Colon (tissue), 2 donors: ENCODE data around the gene SLC22A23.

Source experiments
- FAIRE-seq: peaks from 2 replicates; lab custom pipeline; 2012; peaks lifted over from hg19 to GRCh38; lab: Jason Lieb, UNC
- donor health status: control.
- donor health status: control.

SLC22A23 gene, protein sequence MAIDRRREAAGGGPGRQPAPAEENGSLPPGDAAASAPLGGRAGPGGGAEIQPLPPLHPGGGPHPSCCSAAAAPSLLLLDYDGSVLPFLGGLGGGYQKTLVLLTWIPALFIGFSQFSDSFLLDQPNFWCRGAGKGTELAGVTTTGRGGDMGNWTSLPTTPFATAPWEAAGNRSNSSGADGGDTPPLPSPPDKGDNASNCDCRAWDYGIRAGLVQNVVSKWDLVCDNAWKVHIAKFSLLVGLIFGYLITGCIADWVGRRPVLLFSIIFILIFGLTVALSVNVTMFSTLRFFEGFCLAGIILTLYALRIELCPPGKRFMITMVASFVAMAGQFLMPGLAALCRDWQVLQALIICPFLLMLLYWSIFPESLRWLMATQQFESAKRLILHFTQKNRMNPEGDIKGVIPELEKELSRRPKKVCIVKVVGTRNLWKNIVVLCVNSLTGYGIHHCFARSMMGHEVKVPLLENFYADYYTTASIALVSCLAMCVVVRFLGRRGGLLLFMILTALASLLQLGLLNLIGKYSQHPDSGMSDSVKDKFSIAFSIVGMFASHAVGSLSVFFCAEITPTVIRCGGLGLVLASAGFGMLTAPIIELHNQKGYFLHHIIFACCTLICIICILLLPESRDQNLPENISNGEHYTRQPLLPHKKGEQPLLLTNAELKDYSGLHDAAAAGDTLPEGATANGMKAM

DNA sequence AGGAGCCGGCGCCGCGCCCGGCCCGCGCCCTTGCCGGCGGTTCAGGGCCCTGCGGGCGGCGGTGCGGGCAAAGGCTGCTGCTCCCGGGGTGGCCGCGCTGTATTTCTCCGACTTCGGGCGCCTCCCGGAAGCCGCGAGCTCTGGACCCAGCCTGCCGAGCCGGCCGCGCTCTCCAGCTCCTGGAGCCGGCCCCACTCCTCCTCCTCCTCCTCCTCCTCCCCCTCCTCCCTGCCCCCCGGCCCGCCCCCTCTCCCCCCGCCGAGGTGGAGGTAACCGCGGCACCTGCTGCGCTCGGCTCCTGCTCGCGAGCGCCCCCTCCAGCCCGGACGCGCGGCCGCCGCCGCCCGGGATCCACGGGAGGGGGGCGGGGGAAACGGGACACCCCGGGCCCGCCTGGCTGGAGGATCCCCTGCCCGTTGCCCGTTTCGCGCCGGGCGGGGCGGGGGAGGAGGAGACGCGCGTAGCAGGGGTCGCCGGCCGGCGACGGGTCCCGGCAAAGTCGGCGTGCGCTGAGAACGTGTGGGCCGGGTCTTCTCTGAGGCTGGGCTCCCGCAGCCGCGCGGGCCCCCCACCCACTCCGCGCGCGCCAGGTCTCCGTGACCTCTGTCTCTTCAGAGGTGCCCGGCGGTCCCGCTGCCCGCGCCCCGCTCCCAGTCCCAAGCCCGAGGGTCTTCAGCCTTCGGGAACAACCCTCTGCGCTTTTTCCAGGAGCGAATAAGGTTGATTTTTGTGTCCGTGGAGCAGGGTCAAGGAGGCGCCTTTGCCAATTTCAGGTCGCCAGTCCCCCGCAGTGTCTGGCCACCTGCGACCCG, at the start of gene SLC22A23:
Gene SLC22A23 (minus strand): TSS at position 153 of the 812 bp plus-strand sequence. CDS start 491 bp downstream, outside the sequence.
- FAIRE-seq: no peak

DNA sequence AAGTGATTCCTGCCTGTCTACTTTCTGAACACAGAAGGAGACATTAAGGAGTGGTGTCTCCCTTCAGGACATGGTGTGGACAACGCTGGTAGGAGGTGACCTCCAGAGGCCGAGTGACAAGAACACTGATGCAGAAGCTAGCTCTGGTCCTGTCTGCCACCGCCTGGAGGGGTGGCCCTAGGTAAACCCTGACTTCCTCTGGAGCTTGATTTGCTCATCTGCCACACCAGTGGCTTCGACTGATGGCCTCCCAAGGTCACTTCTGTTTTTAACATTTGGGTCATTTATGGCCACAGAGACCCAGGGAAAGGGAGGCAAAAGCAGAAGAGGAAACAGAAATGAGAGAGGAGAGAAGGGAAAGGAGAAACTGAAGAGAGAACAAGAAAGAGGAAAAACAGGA, 49.4 kb upstream of the SLC22A23 start:
- FAIRE-seq: no peak

DNA sequence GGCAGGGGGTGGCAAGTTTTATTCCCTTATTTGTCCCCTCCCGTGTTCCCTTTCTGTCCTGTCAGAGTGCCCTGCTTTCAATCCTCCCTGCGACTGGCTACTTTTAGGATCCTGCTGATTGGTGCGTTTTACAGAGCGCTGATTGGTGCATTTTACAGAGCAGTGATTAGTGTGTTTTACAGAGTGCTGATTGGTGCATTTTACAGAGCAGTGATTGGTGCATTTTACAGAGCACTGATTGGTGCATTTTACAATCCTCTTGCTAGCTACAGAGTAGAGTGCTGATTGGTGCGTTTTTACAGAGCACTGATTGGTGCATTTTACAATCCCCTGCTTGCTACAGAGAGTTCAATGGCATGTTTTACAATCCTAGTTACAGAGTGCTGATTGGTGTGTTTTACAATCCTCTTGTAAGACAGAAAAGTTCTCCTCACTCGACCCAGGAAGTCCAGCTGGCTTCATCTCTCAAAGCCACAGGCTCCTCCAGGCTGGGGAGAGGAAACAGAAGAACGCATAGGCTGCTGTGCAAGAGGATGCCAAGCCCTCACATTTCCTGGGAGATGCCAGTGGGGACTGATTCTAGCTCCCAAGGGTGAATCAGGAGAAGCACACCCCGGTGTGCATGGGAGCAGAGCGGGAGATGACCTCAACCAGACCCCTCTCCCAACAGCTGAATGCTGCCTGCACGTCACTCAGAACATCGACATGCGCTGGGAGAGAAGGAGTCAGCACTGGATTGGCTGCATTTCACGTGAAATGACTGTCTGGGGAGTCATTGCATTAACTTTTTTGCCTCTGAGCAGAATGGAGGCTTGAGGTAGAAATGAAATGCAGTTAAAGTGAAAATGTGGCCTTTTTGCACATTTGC, 48.3 kb upstream of the SLC22A23 start:
- FAIRE-seq: no peak

DNA sequence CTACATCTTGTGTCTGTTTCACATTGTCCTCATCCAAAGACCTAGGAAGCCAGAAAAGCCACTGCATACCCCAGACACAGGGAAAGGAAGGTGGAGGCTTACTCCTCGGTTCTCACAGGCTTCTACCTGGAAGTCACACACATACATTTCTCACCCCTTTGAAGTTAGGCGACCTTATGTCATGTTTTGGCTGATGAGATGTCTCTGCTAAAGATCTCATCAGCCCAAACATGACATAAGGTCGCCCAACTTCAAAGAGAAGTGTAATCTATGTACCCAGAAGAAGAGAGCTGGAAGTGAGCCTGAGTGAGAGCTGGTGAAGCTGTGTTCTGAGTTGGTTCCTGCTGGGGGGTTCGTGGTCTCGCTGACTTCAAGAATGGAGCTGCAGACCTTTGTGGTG, 47.5 kb upstream of the SLC22A23 start:
- no peak for FAIRE-seq

DNA sequence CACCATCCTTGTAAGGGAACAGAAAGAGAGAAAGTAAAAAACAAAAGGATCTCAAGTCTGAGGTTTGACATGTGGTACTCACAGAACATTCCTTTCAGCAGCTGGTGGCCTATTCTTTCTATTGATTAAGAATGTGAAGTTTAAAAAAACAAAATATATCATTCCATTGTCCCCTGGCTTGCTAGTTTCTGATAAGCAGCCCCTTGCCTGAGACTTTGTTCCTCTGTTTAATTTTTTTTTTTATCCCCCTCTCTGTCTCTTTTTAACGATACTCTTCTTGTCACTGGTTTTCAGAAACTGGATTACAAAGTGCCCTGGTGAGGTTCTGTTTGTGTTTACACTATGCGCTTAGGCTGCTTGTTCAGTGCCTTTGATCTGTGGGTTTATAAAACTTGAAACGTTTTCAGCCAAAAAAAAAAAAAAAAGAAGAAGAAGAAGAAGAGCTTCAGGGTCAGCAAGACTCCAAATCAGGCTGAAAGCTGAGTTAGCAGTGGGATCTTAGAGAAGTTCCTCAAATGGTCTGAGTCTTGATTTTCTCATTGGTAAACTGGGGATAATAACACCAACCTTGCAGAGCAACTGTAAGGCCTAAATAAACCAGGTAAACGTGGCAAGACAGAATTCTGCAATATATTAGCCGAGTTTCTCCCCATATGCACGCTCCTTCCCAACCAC, 45.1 kb upstream of the SLC22A23 start:
- no peak for FAIRE-seq

DNA sequence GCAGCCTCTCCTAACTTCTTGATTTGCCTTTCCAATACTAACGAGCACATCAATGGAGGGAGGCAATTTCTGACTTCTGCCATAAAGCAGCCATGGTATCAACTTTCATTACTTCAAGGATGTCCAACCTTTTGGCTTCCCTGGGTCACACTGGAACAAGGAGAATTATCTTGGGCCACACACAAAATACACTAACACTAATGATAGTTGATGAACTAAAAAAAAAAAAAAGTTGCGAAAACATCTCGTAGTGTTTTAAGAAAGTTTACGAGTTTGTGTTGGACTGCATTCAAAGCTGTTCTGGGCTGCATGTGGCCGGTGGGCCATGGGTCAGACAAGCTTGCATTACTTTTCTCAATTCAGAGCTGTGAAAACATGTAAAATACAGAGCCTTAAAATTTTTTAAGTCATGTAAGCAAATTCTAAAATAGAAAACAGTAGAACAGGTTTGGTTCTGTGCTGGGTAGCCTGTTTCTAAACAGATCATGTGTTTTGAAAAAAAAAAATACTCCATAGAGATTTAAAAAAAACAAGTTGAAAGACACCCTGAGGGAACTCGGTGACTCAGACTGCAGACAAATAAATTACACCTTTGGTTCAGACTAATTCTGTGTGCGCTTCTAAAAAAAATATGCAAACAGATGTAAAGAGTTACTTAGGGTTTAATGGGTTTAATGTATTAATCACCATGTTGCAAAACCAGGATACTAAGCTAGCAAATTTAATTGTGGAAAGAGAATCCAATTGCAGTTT, 43.6 kb upstream of the SLC22A23 start:
- FAIRE-seq: no peak

DNA sequence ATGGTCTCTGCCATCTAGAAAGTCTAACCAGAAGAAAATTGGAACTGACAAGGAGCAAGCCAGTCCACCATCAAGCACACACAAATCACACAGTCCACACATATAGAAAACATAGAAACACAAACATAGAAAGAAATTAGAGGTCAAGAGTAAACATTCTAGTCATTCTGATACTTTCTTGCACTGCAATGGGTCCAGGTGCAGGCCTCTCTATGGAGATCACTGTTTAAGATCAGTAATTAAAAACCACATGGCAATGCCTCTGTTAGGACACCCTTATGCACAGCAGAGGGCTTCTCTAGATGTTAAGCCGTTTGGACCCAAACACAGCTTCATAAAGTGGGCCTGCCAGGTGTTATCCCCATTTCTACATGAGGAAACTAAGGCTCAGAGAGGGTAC, 42.8 kb upstream of the SLC22A23 start:
- FAIRE-seq: no peak

DNA sequence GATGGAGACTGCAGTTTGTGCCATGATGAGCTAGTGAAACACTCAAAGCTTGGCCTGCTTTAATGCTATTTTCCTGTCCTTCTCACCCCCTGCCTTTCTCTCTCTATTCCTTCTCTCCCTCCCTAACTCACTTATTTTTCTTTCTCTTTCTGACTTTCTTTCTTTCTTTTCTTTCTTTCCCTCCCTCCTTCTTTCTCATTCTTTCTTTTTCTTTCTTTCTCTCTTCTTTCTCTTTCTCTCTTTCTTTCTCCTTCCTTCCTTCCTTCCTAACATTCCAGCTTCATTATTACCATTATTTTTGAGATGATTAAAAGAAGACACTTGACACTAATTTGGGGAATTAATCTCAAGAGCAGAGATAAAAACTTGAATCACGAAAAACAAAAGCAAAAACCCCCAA, 39.5 kb upstream of the SLC22A23 start:
- no peak for FAIRE-seq

DNA sequence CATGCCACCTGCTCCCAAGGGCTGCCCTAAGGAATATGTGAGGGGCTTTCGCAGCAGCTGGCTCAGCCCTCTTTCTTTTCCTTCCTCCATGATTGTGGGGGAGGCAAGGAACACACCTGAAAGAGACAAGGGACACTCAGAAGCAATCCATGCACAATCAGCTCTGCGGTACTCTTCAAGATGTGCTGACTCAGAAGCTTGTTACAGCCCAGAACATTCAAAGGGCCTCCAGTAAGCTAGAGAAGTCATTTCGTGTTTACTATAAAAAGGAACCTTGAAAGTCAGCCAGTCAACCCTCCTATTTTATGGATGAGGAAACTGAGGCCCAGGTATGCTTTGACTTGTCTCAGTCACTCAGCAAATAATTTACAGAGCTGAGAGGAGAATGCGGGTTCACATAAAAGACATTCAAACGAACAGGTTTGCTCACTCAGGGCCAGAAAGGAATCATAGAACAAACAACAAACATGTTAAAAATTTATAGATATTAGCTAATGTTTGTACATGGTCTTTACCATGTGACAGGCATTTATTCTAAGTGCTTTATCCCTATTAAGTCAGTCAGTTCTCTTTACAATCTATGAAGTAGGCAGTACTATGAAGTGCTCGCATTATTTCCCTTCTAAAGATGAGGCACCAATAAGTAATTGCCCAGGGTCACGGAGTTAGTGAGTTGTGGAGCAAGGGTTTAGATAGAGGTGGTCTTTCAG, 37.7 kb upstream of the SLC22A23 start:
- FAIRE-seq: no peak

DNA sequence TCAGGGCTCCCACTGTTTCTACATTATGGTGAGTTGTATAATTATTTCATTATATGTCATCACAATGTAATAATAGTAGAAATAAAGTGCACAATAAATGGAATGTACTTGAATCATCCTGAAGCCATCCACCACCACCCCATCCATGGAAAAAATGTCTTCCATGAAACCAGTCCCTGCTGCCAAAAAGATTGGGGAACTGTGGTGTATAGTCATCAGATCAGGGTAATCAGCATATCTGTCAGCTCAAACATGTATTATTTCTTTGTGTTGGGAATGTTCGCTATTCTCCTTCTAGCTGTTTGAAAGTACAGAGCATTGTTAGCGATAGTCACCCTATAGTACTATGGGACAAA, 33.8 kb upstream of the SLC22A23 start:
- FAIRE-seq: no peak

DNA sequence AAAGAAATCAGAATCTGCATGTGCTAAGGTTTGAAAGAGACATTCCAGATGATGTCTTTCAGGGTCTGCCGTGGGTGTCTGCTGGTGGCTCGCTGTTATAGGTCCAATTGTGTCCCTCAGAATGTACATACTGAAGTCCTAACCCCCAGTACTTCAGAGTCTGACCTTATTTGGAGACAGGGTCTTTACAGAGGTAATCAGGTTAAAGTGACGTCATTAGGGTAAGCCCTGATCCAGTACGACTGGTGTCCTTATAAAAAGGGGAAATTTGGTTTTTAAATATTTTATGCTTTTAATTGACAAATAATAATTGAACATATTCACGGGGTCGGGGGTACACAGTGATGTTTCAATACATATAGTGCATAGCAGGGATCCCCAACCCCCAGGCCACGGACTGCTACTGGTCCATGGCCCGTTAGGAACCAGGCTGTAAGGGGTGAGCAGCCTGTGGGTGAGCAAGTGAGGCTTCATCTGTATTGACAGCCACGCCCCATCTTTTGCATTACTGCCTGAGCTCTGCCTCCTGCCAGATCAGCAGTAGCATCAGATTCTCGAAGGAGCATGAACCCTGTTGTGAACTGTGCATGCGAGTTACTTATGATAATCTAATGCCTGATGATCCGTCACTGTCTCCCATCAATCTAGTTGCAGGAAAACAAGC, 33.2 kb upstream of the SLC22A23 start:
- no peak for FAIRE-seq

DNA sequence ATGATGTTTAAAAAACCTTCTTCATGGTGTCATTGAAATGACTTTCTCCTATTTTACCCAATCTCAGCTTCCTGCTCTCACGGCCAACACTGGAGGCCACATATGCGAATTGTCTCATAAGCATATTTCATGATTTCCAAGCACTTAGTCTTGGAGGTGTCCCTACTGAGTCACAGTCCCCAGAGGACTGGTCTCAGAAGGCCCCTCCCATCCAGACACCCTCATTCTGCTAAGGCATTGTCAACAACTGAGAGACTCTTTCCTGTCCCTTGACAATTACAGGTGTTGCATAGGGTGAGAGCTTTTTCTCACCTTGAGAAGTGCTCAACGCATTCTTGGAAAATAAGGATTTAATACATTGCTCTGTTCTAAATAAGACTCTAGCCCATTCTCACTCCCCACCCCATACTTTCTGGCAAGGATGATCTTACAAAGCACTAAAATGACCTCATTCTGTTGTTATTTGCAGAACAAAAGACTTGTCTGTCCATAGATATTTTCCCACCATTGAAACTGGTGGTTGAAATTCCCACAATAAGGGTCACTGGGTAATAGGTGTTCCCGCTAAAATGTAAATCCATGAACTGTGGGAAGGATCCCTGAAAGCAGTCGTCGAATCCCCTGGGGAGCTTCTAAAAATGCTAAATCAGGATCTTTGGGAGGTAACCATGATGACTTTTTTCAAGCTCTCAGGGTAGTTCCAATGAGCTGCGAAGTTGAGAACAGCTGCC, 32.3 kb upstream of the SLC22A23 start:
- FAIRE-seq: no peak

DNA sequence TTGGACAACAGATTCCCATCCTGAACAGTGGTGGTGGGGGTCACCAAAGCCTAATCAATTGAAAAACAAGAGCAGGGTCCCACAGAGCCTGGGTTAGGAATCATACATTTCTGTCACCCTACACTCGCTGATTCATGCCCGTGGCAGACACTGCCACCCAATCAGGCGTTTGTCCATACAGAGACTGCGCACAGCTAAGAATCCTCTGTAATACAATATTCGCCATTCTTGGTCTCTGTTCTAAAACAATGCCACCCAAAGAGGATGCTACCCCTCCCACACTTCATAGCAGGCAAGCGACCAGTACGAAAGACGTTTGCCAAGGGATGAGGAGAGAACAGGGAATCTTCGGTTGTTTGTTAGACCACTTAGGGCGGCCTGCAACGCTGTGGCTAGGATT, 28.1 kb upstream of the SLC22A23 start:
- FAIRE-seq: no peak

DNA sequence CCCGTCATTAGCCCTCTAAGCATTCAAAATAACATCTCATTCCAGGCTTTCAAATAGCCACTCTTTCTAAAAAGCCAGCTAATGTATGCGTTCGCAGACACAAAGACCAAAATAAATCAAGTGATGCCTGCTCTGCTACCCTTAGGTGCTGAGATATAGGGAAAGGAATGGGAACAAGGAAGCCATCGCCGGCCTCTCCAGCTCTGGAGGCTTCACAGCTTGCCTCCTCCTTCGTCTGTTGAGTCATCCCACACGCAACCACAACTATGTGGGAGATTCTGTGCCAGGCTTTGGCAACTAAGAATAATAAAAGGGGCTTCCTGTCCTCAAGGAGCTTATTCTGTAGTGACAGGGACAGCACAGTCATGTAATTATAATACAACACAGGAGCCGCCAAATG, 27.3 kb upstream of the SLC22A23 start:
- no peak for FAIRE-seq

DNA sequence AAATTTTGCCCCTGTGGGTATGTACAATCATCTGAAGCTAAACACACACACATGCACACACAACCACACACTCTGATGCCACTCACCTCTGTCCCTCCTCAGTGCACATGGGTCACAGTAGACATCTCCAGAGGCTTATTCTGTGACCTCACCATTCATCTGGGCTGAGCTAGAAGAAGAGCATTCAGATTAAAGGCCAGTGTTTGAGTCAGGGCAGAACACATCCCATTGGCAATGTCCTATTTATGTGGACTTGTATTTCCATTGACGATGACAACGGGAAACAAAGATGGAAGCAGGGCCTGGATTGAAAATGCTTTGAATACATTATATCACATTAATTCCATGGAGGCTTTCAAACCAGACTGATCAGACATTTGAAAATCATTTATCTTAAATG, 26.8 kb upstream of the SLC22A23 start:
- no peak for FAIRE-seq

DNA sequence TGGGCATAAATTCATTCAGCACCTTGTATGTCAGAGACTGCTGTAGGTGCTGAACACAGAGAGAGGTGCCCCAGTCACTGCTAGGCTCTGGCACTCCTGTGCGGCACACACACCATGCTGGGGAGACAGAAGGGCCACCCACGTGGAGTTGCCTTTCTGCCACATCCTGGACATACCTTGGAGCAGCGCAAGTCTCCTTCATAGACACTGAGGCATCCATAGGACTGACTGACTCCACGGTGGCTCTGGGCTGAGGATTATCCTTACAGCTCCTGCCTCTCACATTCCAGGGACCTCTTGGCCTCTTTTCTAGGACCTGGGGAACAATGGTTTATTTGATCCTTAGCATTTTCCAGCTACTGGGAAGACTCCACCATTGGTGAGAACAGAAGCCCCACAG, 26.0 kb upstream of the SLC22A23 start:
- no peak for FAIRE-seq

DNA sequence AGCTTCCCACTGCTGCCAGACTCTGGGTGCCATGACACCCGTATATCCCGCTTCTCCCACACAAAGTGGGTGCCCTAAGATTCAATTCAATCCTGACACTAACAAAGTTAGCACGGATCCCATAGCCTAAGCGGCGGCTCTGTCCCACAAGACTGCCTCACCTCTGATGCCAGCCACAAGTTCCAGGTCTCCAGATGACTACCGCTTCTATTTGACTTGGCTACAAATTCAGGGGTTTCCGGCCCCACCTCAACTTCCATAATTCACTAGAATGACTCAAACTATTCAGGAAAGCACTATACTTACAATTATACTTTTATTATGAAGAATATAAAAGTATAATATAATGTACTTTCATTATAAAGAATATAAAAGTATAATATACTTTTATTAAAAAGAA, 24.8 kb upstream of the SLC22A23 start:
- no peak for FAIRE-seq

DNA sequence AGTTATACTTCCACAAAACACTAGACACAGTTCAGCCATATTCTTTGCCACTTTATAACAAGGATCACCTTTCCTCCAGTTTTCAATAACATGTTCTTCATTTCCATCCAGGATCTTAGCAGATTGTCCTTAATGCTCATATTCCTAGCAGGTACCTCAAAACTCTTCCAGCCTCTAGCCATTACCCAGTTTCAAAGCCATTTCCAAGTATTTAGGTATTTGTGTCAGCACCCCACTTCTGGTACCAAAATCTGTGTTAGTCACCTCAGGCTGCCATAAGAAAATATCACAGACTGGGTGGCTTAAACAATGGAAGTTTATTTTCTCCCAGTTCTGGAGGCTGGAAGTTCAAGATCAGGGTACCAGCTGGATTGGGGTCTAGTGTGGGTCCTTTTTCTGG, 23.2 kb upstream of the SLC22A23 start:
- FAIRE-seq: no peak

DNA sequence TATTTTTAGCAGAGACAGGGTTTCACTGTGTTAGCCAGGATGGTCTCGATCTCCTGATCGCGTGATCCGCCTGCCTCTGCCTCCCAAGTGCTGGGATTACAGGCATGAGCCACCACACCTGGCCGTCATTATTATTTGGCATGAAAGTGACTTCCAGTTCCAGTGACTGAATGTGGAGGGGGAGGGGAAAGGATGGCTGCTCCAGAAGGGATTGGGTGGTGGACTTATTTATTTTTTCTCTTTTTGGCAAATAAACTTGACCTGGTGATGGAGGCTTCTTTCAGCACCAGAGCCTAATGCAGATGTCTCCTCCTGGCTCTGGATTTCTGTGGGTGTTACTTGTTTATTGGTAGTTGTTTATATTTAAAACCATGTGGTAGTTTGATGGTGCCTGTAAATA, 16.9 kb upstream of the SLC22A23 start:
- FAIRE-seq: no peak
